ENCODE measurements around the gene YWHAQ. TPM values are rescaled to one million over a fixed set of nuclear protein-coding genes. Genes with fewer than 3 reads are reported as not detected.
A peak's percentile ranks its signal among the peaks of the same experiment; 100 is the strongest.

The YWHAQ gene
- total and polyA plus RNA-seq, 8 donors, result 104 to 226 (median 150) TPM

GRCh38 chr2:9543557-9543956, 87.2 kb downstream of the YWHAQ start:
- WGBS, 5 donors, result 23 to 67% (median 59%) methylated on average over 1 of the region's 1 CpG
- H3K27me3 ChIP-seq, result no peaks in the 10 kb centered on the region
- no peak overlapping the region for H3K27ac ChIP-seq
- no peak for DNase-seq
- peaks cover 0 to 50% (median 11%) of the 10 kb centered on the region in 4 donors for H3K4me1 ChIP-seq
- no peak overlapping the region for H3K4me3 ChIP-seq
- TF ChIP-seq, protein P1, sequence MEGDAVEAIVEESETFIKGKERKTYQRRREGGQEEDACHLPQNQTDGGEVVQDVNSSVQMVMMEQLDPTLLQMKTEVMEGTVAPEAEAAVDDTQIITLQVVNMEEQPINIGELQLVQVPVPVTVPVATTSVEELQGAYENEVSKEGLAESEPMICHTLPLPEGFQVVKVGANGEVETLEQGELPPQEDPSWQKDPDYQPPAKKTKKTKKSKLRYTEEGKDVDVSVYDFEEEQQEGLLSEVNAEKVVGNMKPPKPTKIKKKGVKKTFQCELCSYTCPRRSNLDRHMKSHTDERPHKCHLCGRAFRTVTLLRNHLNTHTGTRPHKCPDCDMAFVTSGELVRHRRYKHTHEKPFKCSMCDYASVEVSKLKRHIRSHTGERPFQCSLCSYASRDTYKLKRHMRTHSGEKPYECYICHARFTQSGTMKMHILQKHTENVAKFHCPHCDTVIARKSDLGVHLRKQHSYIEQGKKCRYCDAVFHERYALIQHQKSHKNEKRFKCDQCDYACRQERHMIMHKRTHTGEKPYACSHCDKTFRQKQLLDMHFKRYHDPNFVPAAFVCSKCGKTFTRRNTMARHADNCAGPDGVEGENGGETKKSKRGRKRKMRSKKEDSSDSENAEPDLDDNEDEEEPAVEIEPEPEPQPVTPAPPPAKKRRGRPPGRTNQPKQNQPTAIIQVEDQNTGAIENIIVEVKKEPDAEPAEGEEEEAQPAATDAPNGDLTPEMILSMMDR (IDR thresholded peaks at IDR 0.05), result no peak
- H3K36me3 ChIP-seq, result peaks cover 0 to 26% (median 17%) of the 10 kb centered on the region in 4 donors
- intact Hi-C loops (cut with DNase I; ENCODE audit: low total_unique reads), result no loop called here
- no peaks in the 10 kb centered on the region for H3K9me3 ChIP-seq

DNA sequence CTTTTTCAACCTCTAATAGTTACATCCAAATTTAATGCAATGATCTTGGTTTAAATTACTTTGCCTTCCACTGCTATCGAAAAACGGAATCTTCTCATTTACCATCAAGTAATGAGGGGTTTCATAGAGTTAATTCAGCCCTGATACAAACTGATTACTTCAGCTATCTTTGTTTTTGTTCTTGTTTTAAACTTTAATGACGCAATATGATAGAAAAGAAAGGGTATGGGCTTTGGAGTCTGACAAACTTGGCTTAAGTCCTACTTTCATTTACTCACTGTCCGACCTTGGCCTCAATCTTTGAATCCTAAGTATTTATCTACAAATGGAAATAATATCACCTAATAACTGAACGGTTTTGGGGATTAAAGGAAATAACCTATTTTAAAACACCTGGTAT, 91.3 kb downstream of the YWHAQ start:
- DNase-seq, result no peak
- TF ChIP-seq POLR2A (IDR thresholded peaks at IDR 0.05) (no peak), EP300 (IDR thresholded peaks at IDR 0.05) (no peak)
- TF ChIP-seq, protein P1 (IDR thresholded peaks at IDR 0.05), result no peak
- H3K36me3 ChIP-seq, result peaks cover 0 to 41% (median 27%) of the 10 kb centered on the region in 4 donors
- H3K9me3 ChIP-seq, result no peaks in the 10 kb centered on the region
- intact Hi-C loops (cut with DNase I; ENCODE audit: low total_unique reads), result no loop called here
- WGBS, 5 donors, result 64 to 78% (median 67%) methylated on average over 5 of the region's 5 CpGs
- peak overlapping the region in 3 of 5 donors; percentile 6 to 22 (median 17) for H3K27ac ChIP-seq
- no peaks in the 10 kb centered on the region for H3K27me3 ChIP-seq
- no peak overlapping the region for H3K4me3 ChIP-seq
- H3K4me1 ChIP-seq, result peaks cover 0 to 38% (median 0%) of the 10 kb centered on the region in 4 donors

DNA sequence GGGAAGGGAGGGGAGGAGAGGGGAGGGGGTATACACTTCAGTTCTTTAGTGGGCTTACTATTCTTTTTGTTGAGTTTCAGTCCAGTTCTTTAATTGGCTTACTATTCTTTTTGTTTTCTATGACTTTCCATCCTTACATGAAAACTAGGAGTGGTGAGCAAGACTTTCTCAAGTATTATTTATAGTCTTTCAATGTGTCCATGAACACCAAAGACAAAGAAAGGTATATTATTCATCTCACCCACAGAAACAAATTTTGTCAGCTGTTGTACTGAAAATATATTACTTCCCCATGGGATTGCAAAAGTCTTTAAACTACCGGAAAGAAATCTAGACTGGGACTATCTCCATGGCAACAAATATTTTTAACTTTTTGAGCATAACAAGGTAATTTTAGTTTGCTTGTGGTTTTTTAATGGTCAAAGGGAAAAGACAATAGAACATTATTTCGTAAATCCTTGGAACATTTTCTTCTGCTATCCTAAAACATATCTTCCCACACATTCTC, 92.7 kb downstream of the YWHAQ start:
- Histone ChIP-seq H3K4me3 (no peak overlapping the region), H3K36me3 (peaks cover under 1 to 53% (median 39%) of the 10 kb centered on the region in 4 donors), H3K27me3 (no peaks in the 10 kb centered on the region), H3K9me3 (no peaks in the 10 kb centered on the region), H3K4me1 (peaks cover 0 to 33% (median 0%) of the 10 kb centered on the region in 4 donors), H3K27ac (peak overlapping the region in 3 of 5 donors; percentile 3 to 22 (median 17))
- 63 to 84% (median 70%) methylated on average over 2 of the region's 2 CpGs for WGBS, 5 donors
- TF ChIP-seq EP300 (IDR thresholded peaks at IDR 0.05) (no peak), POLR2AphosphoS5 (IDR thresholded peaks at IDR 0.05) (no peak), POLR2A (IDR thresholded peaks at IDR 0.05) (no peak)
- TF ChIP-seq, protein P1 (IDR thresholded peaks at IDR 0.05), result no peak
- DNase-seq, result peak in 1 of 2 donors; percentile 38
- intact Hi-C loops (cut with DNase I; ENCODE audit: low total_unique reads), result no loop called here

DNA sequence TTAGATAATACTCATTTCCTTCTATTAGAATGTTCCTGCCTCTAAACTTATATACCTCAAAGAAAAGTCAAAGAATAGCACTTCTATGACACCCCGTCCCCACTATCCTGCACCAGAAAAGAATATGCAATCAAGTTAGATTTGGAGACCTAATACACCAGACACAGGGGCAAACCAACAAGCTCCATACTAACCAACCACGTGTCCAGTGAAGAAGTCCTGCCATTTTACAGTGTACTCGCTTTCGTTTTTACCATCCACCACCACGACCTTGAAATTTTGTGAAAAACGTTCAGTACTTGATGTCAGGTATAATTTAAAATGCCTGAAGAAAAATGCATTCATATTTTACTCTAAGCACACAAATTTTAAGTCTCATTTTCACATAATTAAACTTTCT, 94.3 kb downstream of the YWHAQ start:
- H3K27ac ChIP-seq, result no peak overlapping the region
- peaks cover 0 to 29% (median 0%) of the 10 kb centered on the region in 4 donors for H3K4me1 ChIP-seq
- DNase-seq, result no peak
- TF ChIP-seq POLR2AphosphoS5 (IDR thresholded peaks at IDR 0.05), result no peak
- TF ChIP-seq, protein P1 (IDR thresholded peaks at IDR 0.05), result no peak
- TF ChIP-seq POLR2A (IDR thresholded peaks at IDR 0.05), result no peak
- no peak for TF ChIP-seq EP300 (IDR thresholded peaks at IDR 0.05)
- H3K36me3 ChIP-seq, result peaks cover 3 to 53% (median 43%) of the 10 kb centered on the region in 4 donors
- intact Hi-C loops (cut with DNase I; ENCODE audit: low total_unique reads), result no loop called here
- H3K27me3 ChIP-seq, result no peaks in the 10 kb centered on the region
- WGBS, 5 donors, result 77 to 87% (median 84%) methylated on average over 6 of the region's 6 CpGs
- no peaks in the 10 kb centered on the region for H3K9me3 ChIP-seq
- H3K4me3 ChIP-seq, result no peak overlapping the region
